GM18505 (cell line): Measurements from ENCODE around the gene SNTG2.

Source experiments
- ATAC-seq: cut with Tn5 transposase; IDR thresholded peaks from one replicate; pipeline ENCODE4 v1.9.1; 2021; ENCODE audit not compliant: unreplicated experiment
- POLR2A ChIP-seq: IDR thresholded peaks from 4 replicates; pipeline ENCODE4 v1.6.1; 2011; ENCODE audit warnings: borderline replicate concordance; ENCODE audit not compliant: insufficient read depth, insufficient read length; ENCODE audit errors: extremely low read depth

Gene SNTG2

DNA sequence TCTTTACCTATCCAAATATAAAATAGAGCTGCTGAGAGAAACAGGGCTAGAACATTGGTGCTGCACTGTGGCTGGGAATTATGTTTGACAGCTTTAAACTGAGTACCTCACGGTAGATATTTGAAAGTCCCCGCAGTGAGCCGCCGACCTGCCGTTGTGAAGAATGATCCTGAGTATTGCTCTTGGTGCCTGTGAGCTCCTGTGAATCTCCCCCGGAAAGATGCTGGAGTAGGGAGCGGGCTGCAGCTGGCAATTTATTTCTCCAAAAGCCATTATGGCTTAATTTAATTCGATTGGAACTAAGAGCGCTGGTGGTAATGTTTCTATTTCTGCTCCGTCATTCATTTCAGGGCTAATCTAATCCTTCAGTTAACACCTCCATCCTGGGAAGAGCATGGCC, 333.2 kb downstream of the SNTG2 start:
- ATAC-seq, result no peak

GRCh38 chr2:1286929-1287328, 336.3 kb downstream of the SNTG2 start:
- no peak for ATAC-seq
- no peak for TF ChIP-seq POLR2A

More for the DNA sequence above, 333.2 kb downstream of the SNTG2 start:
- no peak for TF ChIP-seq POLR2A

DNA sequence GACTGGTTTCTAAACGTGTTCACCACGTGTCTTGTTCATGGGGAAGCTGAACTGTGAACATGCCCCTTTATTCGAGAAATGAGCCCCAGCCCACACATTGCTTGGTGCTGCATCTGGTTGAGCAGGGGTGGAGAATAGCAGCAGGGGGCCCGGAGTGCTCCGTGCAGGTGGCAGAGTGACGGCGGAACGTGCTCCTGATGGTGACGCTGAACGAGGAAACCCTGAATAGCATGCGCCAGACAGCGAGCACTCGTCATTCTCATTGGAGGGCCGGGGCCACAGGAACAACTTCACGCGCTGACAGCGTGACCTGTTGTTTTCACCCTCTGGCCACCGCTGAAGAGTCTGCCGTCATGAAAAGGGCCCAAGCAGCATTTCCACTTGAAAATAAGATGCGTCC, 336.8 kb downstream of the SNTG2 start:
- no peak for ATAC-seq
- TF ChIP-seq POLR2A, result no peak

DNA sequence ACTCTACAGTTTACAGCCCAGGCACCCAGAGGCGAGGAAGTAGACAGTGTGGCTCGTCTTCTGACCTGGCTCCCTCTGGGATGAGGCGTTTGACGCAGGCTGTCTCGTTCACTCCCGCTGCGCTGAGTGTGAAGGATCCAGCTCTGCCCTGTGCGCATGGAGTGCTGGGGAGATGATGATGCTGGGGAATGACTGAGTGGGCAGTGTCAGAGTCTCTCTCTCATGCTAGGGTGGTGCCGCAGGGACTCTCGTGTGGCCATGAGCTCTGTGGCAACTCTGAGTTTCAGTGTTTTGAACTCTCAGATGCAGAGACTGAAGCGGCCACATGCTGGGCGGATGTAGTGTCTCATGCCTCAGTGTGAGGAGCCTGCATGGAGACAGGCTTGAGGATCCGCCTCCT, 344.3 kb downstream of the SNTG2 start:
- ATAC-seq, result no peak
- TF ChIP-seq POLR2A, result no peak

DNA sequence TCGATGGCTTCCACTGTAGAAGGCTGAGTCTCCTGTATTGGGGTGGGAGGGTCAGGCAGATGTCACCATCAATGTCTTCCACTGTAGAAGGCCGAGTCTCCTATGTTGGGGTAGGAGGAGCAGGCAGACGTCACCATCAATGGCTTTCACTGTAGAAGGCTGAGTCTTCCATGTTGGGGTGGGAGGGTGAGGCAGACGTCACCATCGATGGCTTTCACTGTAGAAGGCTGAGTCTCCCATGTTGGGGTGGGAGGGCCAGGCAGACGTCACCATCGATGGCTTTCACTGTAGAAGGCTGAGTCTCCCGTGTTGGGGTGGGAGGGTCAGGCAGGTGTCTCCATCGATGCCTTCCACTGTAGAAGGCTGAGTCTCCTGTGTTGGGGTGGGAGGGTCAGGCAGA, 345.1 kb downstream of the SNTG2 start:
- TF ChIP-seq POLR2A, result no peak
- no peak for ATAC-seq

DNA sequence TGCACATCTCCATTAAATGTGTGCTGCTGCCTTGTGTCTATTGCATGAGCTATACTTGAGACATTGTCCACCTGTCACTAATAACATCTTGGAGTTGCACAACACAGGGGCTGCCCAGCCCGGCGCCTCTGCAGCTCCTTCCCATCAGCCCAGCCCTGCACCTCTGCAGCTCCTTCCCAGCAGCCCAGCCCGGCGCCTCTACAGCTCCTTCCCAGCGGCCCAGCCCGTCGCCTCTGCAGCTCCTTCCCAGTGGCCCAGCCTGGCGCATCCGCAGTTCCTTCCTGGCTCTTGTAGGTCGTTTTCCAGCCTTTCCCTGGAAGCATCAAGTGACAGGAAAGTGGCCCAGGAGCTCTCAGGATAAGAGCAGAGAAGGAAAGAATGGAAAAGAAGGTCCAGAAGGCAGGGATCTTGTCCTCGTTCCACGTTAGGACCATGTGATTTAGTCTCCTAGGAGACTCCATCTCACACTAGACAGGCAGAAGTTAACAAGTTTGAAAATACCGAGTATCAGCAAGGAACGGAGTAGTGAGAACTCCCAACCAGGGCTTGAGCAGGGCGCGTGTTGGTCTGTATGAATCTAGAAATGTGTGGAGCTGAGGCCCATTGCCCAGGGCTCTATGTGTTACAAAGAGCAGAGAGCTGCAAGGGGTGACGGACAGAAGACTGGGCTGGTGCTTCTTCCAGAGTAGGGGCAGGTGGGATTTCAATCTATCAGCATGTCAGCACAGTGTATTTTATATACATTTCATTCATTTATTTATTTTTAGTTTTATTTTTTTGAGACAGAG, 346.9 kb downstream of the SNTG2 start:
- no peak for ATAC-seq
- TF ChIP-seq POLR2A, result no peak

GRCh38 chr2:1299043-1299442, 348.4 kb downstream of the SNTG2 start:
- ATAC-seq, result no peak

GRCh38 chr2:1300284-1300683, 349.6 kb downstream of the SNTG2 start:
- no peak for ATAC-seq
- no peak for TF ChIP-seq POLR2A

More at GRCh38 chr2:1299043-1299442, 348.4 kb downstream of the SNTG2 start:
- no peak for TF ChIP-seq POLR2A

DNA sequence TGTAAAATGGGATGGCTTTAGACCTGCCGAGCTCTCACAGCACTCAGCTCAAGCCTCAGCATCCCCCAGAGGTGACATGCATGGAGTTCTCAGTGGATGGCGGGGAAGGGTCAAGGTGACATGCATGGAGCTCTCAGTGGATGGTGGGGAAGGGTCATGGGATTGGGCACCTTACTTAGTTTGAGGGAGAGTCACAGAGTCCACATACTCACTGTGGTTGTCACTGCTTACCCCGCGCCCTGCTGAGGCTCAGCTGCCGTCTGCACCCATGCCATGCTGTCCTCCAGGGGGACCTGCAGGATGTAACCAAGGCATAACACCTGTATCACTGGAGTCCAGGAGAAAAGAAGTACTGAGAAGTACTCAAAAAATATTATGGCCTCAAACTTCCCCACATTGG, 350.4 kb downstream of the SNTG2 start:
- no peak for ATAC-seq
- TF ChIP-seq POLR2A, result no peak

GRCh38 chr2:1305342-1306013, 354.8 kb downstream of the SNTG2 start:
- no peak for ATAC-seq
- no peak for TF ChIP-seq POLR2A

DNA sequence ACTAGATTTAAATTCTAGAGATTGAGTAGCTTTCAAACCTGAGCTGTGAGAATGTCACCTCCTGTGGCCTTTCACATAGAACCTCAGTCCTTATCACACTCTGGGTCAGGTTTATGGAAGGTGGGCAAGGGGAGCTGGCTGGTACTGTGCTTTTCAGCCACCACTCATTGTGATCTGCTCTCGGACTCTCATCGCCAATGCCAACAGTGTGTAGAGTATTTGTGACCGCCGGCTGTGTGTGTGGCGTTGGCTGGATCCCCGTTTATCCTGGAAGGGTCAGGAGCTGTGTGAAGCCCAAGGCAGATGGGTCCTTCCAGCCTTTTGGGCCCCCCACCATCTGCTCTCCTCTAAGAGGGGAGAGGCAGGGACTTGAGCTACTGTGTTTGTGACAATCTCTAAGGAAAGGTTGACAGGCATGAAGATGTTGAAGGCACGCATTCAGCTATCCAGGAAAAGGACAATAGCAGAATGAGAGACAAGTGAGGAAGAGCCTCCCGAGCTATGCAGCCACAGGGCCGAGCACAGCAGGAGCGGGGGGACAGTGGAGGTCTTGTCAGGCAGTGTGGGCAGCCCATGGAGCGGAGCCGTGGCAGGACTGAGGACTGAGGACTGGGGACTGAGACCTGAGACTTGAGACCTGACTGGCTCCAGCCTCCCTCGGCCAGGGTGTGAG, 355.5 kb downstream of the SNTG2 start:
- TF ChIP-seq POLR2A, result no peak
- no peak for ATAC-seq

DNA sequence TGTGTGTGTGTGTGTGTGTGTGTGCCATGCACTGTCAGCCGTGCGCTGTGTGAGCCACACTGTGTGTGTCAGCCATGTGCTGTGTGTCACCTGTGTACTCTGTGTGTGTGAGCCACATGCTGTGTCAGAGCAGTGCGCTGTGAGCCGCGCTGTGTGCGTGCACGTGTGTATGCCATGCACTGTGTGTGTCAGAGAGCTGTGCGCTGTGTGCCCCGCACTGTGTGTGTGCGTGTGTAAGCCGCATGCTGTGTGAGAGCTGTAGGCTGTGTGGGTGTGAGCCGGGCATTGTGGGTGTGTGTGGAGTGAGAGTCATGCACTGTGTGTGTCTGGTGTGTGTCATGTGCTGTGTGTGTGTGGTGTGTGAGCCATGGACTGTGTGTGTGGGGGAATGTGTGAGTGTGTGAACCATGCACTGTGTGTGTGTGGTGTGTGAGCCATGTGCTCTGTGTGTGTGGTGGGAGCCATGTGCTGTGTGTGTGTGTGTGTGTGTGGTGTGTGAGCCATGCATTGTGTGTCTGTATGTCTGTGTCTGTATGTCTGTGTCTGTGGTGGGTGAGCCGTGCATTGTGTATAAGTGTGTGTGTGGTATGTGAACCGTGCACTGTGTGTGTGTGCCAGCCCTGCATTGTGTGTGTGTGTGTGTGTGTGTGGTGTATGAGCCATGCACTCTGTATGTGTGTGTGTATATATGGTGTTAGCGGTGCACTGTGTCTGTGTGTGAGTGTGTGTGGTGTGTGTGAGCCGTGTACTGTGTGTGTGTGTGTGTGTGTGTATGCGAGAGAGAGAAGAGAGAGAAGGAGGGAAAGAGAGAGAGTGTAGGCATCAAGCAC, 356.3 kb downstream of the SNTG2 start:
- ATAC-seq, result no peak
- no peak for TF ChIP-seq POLR2A

- no peak for ATAC-seq
- no peak for TF ChIP-seq POLR2A
Measured at GRCh38 chr2:1307670-1308069, 357.0 kb downstream of the SNTG2 start.

DNA sequence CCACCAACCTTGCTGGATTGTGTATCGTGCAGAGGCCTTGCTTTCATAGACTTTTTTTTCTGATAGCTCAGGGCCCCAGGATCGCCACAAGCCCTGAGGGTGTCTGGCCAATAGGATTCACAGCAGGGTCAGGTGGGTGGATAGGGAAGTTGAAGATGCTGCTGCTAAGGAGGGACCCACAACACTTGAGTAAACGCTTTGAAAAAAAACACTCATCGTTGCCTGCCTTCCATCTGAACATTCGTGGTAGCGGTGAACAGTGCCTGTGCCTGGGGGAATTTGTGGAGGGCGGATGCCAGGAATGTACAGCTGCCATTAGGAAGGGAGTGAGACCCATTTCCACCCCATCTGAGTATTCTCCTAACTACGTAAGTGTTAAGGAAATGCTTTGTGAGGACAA, 358.0 kb downstream of the SNTG2 start:
- TF ChIP-seq POLR2A, result no peak
- ATAC-seq, result no peak

DNA sequence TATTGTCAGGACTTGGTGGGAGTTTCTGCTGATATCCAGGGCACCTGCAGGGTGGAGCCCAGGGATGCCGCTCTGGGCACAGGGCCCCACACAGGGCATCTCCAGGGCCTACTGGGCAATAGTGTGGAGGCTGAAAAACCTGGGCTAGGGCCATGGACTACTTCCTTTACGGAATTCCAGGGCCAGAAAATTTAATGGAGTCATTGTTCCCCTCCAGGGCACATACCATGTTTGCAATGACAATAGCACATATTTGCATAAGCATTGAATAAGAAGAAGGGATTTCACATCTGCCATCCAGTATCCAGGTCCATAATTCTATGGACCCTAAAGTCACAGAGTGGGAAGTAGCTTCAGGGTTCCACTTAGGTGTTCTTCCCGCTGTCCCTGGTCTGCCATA, 358.9 kb downstream of the SNTG2 start:
- TF ChIP-seq POLR2A, result no peak
- ATAC-seq, result no peak
